ENCODE data around the gene TMEM132D.
"Not testable (repeated sequence)": the region's sequence is repeated elsewhere in the genome, so short reads cannot be mapped to it uniquely, and the experiment has no call there.

Gene TMEM132D

DNA sequence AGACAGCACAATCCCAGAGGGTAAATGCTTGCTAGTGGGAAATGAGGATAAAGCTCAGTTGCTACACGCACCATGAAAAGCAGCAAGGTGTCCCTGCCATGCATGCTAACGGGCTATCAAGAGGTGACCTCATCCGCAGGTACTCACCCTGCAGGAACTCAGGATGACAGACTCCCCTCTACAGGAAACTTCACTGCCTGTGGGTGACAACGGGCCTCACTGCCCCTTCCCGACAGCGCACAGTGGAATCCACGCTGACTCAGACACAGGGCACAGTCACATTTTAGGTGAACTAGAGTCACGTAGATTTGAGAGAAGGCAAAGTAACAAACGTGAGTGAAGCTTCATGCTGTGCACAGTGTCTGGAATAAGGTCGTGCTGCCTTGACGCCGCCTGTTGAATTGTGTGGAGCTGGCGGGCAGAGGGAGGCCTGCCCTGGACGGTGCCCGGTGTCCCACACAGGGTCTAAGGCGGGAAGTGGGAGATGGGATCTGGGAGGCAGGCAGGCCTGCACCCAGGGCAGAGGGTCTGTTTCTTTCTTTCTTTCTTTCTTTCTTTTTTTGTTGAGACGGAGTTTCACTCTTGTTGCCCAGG lies 331.8 kb downstream of the TMEM132D start:
- no peak for DNase-seq

DNA sequence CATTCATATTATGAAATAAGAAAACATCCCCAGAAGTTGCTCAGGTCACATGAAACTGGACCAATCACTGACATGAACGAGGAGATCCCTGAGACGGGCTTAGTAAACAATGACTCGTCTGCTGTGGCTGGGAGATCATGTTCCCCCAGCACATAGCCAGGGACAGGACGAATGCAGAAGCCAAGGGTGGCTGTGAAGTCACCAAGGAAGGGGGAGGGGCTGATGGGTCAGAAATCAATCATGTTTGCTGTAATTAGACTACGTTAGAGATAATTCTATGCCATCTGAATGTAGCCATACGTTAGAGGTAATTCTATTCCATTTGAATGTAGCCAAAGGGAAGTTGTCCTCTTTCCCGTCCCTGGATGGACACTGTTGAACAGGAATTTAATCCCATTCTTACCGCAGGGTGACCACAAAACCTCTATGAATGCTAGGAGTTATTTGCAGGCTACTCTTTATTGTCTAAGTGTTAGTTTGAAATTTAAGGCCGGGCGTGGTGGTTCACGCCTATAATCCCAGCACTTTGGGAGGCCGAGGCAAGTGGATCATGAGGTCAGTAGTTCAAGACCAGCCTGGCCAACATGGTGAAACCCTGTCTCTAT lies 332.9 kb downstream of the TMEM132D start:
- DNase-seq: no peak

DNA sequence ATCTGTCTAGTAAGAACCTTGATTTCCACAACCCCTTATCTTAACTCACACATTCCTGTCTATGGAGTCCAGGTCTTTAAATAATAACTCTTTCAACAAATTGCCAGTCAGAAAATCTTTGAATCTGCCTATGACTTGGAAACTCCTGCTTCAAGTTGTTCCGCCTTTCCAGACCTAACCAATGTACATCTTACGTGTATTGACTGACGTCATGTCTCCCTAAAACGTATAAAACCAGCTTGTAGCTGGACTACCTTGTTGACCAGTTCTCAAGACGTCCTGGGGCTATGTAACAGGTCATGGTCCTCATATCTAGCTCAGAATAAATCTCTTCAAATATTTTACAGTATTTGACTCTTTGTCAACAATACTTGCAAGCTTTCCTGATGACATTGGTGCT lies 337.0 kb downstream of the TMEM132D start:
- no peak for DNase-seq

GRCh38 chr12:129564768-129565167 lies 339.1 kb downstream of the TMEM132D start:
- DNase-seq: no peak

DNA sequence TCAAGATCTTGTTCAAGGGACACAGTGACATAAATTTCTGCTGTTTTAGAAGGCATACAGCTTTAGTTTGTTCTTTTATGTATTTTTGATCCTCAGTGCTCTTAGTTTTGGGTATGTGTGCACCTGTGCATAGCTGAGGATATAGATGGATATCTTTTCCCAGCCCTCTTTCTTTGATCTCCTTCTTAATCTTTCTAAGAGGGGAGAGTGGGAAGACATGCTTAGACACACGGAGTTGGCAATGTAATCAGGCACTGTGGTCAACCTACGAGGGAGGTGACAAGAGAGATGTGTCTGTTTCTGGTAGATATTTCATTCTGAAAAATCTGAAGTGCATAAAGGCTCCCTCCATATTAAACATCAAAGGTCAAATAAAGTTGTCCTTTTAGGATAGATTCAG lies 340.6 kb downstream of the TMEM132D start:
- no peak for DNase-seq

DNA sequence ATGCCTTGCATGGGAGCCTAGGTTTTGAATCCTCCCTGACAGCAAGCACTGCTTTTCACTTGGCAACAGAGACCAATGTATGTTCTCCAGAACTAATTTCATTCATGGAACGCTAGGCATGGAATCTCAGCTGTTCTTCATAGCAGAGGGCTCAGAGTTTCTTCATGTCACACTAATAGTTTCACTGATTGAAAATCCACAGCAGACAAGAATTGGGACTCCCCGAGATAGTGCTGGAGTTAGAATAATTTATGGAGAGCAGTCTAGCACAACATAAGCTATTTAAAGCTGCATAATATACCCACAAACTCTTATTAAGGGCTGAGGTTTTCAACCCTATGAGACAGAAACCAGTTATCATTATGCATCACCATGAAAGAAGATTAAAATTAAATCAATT lies 342.5 kb downstream of the TMEM132D start:
- DNase-seq: no peak

GRCh38 chr12:129559776-129560175 lies 344.0 kb downstream of the TMEM132D start:
- no peak for DNase-seq

- no peak for DNase-seq
These were observed 345.8 kb downstream of the TMEM132D start for GRCh38 chr12:129558036-129558435.

DNA sequence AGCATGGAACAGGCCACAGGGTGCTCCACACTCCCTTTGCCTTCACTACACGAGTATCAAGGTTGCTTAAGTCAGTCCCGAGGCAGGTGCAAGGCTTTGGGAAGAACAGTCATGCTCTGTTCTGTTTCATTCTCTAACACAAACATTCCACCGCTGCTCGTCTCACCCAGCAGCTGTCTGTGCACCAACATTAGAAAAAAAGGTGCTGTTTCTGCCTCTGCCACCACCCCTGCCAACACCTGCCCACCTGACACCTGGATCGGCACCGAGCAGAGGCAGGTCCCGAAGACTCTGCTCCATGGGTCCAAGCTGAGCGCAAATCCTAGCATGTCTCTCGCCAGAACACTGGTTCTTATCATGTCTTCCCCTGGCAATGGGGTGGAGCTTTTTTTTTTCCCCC lies 347.7 kb downstream of the TMEM132D start:
- no peak for DNase-seq

DNA sequence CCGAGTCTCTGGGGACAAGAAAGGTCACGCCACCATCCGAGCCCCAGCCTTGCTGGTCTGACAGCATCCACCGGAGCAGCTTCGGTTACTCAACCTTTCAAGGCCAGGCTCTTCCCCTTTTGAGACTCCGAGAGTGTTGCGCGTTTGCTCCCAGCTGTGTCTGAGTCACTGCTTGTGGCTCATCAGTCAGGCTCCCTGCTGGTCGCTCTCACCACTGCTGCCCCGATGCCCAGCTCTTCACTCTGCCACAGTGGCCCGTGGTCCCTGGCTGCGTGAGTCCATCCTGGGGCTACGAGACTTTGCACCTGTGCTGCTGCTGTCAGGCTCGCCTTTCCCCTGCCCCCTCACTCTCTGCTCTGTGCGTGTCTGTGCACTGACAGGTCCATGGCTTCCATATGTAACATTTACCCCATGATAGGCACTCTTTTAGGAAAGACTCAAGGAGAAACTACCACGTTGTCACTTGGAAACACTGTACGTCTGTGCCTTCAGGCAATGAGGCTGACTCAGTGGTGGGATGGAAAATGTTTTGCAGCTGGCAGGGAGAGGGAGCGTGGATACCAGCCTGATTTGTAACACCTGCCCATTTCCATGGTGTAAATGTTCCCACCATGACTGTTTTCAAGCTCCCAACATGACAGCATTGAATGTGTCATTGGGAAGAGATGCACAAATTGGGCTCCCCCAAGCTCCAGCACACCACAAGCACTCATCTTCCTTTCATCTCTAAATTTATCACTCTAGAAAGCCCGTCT lies 350.7 kb downstream of the TMEM132D start:
- DNase-seq: no peak

- DNase-seq: no peak
These were observed 352.4 kb downstream of the TMEM132D start for GRCh38 chr12:129551441-129551840.

DNA sequence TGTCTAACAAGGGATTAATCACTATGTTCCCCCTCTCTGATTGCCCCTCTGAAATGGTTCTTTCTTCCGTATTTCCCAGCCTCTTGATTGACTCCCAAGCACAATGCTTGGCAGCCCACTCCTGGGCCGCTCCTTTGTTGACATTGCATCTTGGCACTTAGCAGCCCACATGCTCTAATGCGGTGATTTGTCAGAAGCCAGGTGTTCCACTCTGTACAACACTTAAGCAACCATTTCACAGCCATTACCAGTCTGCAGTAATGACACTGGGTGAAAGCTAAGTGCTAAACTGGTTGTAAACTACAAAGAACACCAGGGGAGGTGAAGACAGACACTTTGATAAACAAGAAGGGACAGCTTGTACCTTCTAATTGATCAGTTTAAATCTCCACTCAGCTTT lies 353.5 kb downstream of the TMEM132D start:
- no peak for DNase-seq

GRCh38 chr12:129549656-129550055 lies 354.2 kb downstream of the TMEM132D start:
- no peak for DNase-seq

- not testable (repeated sequence) for DNase-seq
These were observed 354.8 kb downstream of the TMEM132D start for GRCh38 chr12:129549020-129549419.

DNA sequence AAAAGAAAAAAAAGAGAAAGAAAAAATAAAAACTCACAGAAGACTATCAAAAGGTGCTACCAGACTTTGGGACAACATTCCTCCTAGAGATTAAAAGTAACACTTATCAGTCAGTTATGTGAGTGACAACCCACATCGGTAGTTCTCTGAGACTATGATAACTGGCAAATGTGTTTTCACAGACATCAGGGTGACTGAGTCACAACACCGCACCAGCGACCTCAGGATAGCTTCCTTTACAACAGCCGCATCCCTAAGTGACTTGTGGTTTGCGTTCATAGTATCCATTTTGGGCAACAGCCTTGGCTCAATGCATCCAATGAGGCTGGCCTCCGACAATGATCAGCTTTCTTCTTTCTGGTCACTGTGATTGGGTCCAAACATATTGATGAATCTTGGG lies 359.1 kb downstream of the TMEM132D start:
- DNase-seq: no peak

DNA sequence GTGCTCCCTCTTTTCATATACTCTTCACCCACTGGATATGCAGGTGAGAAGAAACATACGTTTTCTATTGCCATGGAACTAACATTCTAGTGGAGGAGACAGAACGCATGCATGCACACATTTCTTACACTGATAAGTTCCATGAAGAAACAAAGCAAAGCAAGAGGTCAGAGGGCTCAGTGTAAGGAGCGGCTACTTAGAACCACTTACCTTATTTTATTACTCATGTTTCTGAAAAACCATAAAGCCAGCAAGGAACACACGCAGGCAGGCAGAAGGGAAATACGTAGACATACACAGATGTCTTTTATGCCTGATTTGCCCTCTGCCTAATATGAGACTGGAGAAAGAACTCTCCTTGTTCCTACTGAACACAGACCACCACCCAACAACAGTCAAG lies 362.9 kb downstream of the TMEM132D start:
- no peak for DNase-seq

DNA sequence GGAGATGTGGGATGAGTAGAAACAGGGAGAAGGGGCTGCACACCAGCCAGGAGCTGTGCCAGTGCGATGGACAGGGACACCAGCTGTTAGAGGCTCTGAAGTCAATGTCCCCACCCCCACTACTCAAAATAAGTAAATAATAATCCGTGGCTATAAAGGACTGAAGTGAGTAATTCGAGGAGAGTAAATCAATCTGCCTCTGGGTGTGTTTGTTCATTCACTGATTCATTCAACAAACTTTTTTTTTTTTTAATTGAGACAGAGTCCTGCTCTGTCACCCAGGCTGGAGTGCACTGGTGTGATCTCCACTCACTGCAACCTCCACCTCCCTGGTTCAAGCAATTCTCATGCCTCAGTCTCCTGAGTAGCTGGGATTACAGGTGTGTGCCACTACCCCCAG lies 363.6 kb downstream of the TMEM132D start:
- no peak for DNase-seq

GRCh38 chr12:129538724-129539335 lies 365.0 kb downstream of the TMEM132D start:
- DNase-seq: not testable (repeated sequence)

- no peak for DNase-seq
These were observed 365.7 kb downstream of the TMEM132D start for GRCh38 chr12:129538137-129538536.

DNA sequence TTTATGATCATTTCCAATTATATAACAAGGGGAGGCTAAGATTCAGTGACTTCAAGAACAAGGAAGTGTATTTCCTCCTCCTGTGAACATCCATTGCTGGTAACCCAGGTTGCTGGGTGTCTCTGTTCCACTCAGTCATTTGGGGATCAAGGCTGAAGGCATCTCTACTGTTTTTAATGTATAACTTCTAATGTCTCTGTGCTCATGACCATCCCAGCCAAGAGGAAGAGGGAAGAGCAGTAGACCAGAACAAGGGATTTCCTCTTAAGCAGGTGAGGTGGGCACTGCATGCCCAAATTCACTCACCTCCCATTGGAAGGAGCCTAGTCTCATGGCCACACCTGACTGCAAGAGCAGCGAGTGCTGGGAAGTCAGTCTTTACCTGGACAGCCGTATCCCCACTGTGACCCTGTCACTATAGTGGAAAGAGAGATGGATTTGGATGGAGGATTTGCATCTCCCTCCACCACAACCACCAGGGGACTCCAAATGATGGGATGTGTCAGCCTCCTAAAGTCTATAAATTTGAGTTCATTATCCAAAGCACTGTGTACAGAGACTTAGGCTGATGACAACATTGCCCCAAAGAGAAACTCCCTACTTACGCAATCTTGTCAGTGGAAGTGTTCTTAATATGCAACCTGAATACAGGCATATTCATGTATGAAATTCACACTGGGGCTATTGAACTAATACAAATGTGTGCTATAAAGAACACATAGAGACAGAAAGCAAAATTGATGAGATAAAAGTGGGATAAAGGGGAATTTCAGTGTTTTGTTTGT lies 368.7 kb downstream of the TMEM132D start:
- DNase-seq: no peak

DNA sequence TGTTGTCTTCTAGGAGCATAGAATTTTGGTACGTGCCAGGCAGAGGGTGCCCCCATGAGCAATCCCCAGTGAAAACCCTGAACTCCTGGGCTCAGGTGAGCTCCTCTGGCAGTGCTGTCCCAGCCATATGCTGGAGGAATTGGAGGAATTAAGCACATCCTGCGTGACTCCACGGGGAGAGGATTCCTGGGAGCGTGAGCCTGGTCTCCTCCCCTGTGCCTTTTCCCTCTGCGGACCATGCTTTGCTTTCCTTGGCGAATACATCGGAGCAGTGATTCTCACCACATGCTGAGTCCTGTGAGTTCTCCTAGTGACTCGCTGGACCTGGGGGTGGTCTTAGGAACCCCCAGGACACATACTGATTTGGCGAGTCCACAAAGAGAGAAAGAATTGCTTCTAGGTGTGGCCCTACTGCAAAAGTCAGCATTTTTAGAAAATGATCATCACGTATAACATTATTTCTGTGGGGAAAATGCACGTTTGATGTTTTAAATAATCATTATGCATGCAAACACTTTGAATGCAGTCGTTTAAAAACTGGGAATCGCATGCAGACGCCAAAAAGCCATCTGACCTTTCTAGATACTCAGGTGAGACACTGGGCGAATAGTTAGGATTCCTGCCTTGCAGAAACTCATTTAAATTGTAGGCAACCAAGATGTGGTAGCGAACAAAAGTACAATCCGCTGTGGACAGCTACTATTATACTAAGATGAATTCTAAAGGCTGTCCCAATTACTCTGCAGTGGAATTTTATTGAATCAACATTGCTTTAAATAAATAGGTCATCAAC lies 370.9 kb downstream of the TMEM132D start:
- DNase-seq: no peak

GRCh38 chr12:129532082-129532481 lies 371.7 kb downstream of the TMEM132D start:
- no peak for DNase-seq
